ENCODE data around the gene BORCS6.

DNA sequence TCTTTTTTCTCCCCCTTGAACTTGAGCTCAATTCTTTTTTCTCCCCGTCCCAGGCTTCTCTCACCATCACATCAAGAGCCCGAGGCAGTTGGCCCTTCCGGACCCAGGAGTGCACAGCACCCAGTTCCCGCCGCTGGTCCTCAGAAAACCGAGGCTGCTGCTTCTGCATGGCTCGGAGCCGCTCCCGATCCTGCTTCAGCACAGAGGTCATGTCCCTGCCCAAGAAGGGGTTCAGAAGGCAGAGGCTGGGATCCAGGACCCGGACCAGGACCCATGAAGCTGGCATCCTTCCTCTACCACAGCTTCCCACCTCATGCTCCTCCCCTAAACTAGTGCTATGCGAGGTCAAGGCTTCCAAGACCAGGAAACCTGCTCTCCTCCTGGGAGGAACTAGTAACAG lies 48.2 kb downstream of the BORCS6 start:
- TF ChIP-seq POLR2A (IDR thresholded peaks at IDR 0.05) (no peak), CTCF (IDR thresholded peaks at IDR 0.05) (no peak)
